HG03565 (cell line): ENCODE data around the gene U2SURP.
A peak's percentile ranks its signal among the peaks of the same experiment; 100 is the strongest.
"Not testable (repeated sequence)": the region's sequence is repeated elsewhere in the genome, so short reads cannot be mapped to it uniquely, and the experiment has no call there.

Experiments
- ATAC-seq: cut with Tn5 transposase; IDR thresholded peaks from one replicate; pipeline ENCODE4 v1.9.1; 2021; ENCODE audit warnings: mild to moderate bottlenecking, moderate library complexity; ENCODE audit not compliant: unreplicated experiment

Gene U2SURP

GRCh38 chr3:142976621-142977398 is 24.6 kb upstream of the U2SURP start:
- no peak for ATAC-seq

DNA sequence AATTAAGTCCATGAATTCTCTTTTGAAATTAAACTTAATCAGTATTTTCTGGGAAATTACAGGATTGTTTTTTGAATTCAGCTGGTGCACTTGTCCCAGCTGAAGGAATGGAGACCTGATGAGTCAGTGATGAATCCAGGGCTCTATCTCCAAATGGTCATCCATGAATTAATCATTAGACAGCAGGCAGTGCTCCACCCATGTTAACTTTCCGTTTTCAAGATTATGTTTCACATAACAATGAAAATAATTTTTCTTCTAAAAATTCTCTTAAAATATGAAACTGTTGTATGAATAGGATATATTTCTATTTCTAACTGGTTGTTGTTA is 24.0 kb upstream of the U2SURP start:
- ATAC-seq: no peak

GRCh38 chr3:142981108-142981507 is 20.3 kb upstream of the U2SURP start:
- ATAC-seq: no peak

- ATAC-seq: no peak
Measured at GRCh38 chr3:142982038-142982773, 19.2 kb upstream of the U2SURP start.

- no peak for ATAC-seq
Measured at GRCh38 chr3:142983318-142983717, 18.1 kb upstream of the U2SURP start.

- no peak for ATAC-seq
Measured at GRCh38 chr3:142984255-142984654, 17.1 kb upstream of the U2SURP start.

DNA sequence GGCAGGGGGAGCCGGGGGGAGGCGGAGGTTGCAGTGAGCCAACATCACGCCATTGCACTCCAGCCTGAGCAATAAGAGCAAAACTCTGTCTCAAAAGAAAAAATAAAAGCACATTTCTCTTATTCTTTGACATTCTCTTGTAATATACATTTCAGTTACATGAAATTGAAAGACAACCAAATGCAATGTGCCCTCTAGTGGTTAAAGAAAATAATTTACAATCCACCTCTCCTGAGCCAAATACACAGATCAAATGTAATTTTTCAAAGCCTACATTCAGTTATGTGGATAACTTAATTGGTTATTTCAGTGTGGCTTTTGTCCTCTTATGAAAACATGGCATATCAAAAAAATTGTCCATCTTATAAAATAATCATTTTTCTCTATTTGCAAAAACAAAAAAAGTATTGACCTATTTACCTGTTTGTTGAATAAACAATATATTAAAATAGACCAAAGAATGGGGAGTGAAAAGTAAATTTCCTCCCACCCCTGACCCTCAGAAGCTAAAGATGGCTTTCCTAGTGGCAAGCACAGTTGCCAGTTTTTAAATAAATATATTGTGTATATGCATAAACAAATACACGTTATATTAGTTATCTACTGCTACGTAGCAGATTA is 14.2 kb upstream of the U2SURP start:
- ATAC-seq: no peak

DNA sequence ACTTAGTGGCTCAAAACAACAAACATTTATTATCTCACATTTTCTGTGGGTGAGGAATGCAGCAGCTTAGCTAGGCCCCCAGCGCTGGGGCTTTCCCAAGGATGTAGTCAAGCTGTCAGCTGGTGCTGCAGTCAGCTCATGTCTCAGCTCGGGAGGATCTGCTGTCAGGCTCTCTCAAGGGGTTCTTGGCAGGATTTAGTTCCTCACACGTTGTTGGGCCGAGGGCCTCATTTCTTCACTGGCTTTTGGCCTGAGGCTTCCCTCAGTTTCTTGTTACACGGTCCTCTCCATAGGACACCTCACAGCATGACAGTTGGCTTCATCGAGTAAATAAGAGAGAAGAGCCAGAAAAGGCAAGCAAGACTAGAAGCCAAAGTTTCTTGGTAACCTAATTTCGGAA is 13.7 kb upstream of the U2SURP start:
- peak; percentile 59 for ATAC-seq

- not testable (repeated sequence) for ATAC-seq
Measured at GRCh38 chr3:142988221-142988620, 13.1 kb upstream of the U2SURP start.

DNA sequence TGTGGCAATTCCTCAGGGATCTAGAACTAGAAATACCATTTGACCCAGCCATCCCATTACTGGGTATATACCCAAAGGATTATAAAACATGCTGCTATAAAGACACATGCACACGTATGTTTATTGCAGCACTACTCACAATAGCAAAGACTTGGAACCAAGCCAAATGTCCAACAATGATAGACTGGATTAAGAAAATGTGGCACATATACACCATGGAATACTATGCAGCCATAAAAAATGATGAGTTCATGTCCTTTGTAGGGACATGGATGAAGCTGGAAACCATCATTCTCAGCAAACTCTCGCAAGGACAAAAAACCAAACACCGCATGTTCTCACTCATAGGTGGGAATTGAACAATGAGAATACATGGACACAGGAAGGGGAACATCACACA is 12.5 kb upstream of the U2SURP start:
- not testable (repeated sequence) for ATAC-seq

- no peak for ATAC-seq
Measured at GRCh38 chr3:142990721-142991120, 10.6 kb upstream of the U2SURP start.

GRCh38 chr3:142992323-142992722 is 9.0 kb upstream of the U2SURP start:
- ATAC-seq: no peak

GRCh38 chr3:142993958-142994442 is 7.4 kb upstream of the U2SURP start:
- ATAC-seq: peak; percentile 70

- ATAC-seq: no peak
Measured at GRCh38 chr3:142997330-142997729, 4.0 kb upstream of the U2SURP start.

DNA sequence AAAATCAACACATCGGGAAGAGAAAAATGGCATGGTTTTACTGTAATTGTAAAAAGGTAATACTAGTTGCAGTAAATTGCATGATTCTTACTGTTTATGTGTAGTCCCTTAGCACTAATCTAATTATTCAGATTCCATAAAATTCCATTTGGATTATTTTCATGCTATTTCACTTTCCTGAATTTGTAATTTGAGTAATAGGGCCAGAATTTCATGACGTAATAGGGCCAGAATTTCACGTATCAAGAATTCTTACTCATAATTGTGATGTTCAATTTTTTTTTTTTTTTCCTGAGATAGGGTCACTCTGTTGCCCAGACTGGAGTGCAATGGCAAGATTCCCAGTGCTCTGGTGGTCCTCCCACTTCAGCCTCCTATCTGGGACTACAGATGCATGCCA is 2.9 kb upstream of the U2SURP start:
- ATAC-seq: no peak

- ATAC-seq: no peak
Measured at GRCh38 chr3:142999881-143000280, 1.5 kb upstream of the U2SURP start.

DNA sequence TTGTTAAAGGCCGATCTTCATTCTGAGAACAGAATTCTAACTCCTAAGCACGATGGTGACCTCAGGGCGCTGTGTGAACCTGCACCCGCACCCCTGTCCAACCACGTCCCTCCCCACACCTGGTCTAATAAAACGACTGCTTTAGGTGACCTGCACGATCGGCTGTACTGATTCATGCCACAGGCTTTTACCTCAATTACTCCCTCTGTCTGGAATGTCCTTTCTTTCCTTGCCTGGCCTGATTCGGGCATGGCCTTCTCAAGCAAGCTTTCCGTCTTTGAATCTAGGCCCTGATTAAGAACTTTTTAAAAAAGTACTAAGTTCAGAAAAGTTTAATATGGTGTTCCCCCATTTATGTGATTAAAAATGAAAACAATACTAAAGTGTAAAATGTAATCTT is 842 bp upstream of the U2SURP start:
- ATAC-seq: no peak

DNA sequence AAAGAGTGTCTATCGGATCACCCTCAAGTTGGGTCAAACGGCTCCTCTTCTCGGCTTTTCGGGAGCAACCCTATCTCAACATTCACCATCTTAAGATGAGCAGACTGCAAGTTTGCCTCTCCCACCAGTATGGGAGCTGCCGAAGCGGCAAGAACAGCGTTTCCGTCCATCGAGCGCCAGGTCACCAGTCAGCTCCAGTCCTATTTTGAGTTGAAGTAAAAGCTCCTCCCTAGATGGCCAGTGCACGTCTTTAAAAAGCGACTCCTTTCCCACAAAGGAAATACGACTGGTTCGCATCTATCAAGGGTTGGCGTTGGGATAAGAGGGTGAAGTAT is 369 bp upstream of the U2SURP start:
- peak; percentile 67 for ATAC-seq

- ATAC-seq: peak; percentile 19
Measured at GRCh38 chr3:143002083-143002712, 828 bp downstream of the U2SURP start.

DNA sequence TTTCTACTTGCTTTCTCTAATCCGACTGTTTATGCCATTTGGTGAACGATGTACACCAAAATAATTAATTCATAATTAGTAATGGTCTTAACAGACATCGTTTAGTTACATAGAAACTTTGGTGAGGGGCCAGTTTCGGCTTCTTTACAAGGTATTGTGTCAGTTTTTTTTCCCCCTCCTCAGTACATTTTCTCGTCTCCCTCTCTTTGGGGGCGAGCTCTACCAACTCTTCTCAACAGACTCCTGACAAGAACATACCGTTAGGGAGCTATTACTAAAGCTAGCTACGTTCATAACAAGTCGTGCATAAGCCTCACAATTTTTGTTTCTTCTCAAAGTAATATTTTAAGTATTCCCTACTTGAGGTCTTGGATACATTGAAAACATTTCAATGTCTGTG is 1.4 kb downstream of the U2SURP start:
- ATAC-seq: no peak

GRCh38 chr3:143004823-143005222 is 3.5 kb downstream of the U2SURP start:
- no peak for ATAC-seq

GRCh38 chr3:143010024-143010423 is 8.7 kb downstream of the U2SURP start:
- ATAC-seq: no peak
